HG03060 (cell line): ENCODE data around the gene SLC17A5.
"Not testable (repeated sequence)": the region's sequence is repeated elsewhere in the genome, so short reads cannot be mapped to it uniquely, and the experiment has no call there.

ENCODE experiments used
- ATAC-seq: cut with Tn5 transposase; IDR thresholded peaks from one replicate; pipeline ENCODE4 v1.9.1; 2021; ENCODE audit warnings: low read depth, moderate number of reproducible peaks; ENCODE audit not compliant: unreplicated experiment

The SLC17A5 gene, protein sequence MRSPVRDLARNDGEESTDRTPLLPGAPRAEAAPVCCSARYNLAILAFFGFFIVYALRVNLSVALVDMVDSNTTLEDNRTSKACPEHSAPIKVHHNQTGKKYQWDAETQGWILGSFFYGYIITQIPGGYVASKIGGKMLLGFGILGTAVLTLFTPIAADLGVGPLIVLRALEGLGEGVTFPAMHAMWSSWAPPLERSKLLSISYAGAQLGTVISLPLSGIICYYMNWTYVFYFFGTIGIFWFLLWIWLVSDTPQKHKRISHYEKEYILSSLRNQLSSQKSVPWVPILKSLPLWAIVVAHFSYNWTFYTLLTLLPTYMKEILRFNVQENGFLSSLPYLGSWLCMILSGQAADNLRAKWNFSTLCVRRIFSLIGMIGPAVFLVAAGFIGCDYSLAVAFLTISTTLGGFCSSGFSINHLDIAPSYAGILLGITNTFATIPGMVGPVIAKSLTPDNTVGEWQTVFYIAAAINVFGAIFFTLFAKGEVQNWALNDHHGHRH

DNA sequence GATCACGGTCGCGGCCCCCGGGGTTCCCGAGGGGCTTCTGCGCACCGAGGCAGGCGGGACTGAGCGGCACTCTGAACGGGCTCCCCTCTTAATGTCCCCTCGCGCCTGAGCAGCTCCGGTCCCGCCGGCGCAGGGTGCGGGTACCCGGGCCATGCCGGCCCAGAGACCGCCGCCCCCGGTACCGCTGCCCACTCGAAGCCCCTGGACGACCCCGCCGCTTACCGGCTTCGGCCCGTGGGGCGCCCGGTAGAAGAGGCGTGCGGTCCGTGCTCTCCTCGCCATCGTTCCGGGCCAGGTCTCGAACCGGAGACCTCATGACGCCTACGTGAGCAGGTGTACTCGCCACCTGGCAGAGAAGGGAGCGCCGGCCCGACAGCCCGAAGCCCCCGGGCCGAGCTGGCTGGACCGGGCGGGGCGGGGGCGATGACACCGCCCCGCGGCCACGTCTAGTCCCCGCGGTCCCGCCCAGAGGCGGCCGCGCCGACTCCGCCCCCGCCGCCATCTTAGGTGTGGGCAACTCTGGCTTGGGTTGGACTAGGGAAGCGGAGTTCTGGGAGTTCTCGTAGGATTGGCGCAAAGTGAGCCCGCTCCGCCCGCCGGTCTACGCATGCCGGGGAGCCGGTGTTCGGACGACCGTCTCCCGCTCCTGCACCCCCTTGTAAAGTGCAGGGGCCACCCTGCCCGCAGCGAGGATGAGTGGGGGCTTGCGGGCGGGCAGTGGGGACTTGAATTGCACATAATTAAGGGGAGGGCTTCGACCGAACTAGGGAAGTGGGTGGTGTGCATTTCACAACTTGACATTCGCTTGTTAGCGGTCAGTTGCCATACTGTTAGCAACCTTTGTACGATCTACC is at the start of gene SLC17A5:
SLC17A5 (minus strand) TSS at position 422 of the 854 bp plus-strand sequence; CDS start at position 316, 106 bp downstream.
- ATAC-seq = peak; percentile 60

DNA sequence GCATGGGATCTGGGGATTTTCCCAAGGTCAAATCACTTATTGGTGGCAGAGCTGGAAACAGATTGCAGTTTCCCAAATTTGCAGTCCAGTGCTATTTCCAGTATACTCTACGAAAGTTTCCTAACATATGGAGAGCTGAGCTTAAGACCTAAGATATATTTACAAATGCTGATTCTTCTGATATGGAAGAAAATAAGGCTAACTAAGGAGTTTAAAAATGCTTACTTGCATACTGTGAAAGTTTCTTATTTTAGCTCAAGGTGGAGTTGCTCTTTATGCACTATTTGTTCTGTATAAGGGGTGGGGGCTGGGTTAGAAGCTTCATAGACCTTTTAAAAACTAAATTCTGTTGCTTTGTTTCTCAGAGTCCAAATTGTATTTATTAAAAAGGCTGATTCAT is 49.7 kb upstream of the SLC17A5 start:
- no peak for ATAC-seq

DNA sequence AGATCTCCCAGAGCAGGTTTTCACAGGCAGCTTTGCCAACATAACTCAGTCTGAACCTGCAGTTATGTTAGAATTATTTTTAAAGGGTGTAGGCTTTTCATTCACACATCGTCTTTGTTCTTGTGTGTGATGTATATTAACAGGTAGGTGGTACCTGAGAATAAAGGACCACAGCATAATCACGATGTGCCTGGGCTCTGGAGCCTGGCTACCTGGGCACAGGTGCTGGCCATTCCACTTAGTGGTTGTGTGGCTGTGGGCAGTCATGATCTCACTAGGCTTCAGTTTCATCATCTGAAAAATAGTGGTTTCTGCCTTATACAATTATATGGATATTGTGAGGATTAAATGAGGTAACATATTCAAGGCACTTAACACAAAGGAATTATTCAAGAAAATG is 48.7 kb upstream of the SLC17A5 start:
- ATAC-seq = no peak

DNA sequence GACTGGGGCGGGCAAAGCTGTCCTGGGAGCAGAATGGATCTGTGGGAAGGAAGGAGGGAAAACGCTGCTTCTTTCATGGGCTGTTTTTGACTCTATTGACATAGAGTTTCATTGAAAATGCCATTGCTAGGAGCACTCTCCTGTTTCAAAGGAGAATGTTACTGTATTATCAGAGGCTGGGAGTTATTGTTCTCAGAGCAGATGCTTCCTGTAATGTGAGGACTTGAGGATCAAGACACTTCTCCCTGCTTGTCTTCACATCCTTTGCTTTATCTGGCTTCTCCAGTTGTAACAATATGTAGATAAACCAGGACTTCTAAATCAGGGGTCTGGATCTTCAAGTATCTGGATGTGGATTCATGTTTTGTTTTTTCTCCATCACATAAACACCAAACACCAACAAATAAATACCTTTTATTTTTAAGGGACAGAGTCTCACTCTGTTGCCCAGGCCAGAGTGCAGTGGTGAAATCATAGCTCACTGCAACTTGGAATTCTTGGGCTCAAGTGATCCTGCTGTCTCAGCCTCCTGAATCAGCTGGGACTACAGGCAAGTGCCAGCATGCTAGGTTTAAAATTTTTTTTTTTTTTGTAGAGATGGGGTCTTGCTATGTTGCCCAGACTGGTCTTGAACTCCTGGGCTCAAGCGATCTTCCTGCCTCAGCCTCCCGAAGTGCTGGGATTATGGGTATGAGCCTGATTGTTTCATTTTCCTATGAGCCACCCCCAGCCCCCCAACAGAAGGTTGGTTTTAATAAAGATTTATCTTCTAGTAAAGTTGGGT is 46.1 kb upstream of the SLC17A5 start:
- ATAC-seq = no peak

DNA sequence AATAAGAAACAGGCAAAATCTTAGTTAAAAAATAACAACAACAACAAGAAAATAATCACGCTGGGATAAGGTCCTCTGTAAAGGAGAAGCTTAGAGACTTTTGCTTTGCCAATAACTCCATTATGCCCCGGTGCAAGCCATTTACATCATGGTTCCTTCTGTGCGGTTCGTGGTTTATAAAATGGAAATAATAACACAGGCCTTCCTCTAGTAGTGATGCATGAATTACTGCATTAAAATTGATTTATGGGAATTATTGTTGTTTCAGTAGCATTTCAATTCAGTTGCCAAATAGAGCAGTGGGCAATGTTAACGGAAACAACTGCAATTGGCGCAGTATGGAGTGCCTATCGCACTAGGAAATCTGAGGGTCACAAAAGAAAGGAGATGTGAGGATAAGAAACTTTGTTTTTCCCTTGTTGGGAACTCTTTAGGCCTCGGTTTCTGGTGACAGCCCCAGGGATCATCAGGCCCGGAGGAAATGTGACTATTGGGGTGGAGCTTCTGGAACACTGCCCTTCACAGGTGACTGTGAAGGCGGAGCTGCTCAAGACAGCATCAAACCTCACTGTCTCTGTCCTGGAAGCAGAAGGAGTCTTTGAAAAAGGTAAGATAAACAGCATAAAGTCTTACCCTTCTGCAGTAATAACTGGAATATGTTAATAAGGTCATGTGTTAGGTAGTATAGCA is 43.3 kb upstream of the SLC17A5 start:
- no peak for ATAC-seq

DNA sequence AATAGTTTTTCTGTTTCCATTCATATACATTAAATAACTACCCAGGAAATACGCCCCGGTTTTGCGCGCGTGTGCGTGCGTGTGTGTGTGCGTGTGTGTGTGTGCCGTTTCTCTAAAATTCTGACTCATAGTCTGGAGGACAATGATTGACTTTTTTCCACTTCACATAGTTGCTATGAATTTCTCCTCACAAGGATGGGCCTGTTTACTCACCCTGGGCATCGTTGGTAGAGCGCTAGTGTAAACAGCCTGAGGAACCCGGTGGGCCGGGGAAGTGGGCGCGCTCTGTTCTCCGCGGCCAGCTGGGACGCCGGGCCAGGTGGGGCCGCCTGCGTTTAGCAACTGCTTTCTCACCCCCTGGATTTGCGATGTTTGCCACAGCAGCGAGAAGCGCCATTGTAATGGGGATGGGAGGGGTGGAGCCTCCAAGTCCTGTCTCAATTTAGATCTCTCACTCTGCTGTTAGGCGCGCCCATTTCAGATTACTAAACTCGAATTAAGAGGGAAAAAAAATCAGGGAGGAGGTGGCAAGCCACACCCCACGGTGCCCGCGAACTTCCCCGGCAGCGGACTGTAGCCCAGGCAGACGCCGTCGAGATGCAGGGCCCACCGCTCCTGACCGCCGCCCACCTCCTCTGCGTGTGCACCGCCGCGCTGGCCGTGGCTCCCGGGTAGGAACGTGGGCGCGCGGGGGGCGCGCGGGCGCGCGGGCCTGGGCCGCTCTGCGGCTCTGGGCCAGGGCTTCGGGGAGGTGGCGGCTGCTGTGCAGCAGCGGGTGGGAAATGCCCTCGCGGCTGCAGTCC is 42.0 kb upstream of the SLC17A5 start, which contains the start of gene CD109:
CD109 (plus strand) TSS at position 585 of the 803 bp plus-strand sequence; CDS start at position 598, 13 bp downstream.
- peak; percentile 50 for ATAC-seq

DNA sequence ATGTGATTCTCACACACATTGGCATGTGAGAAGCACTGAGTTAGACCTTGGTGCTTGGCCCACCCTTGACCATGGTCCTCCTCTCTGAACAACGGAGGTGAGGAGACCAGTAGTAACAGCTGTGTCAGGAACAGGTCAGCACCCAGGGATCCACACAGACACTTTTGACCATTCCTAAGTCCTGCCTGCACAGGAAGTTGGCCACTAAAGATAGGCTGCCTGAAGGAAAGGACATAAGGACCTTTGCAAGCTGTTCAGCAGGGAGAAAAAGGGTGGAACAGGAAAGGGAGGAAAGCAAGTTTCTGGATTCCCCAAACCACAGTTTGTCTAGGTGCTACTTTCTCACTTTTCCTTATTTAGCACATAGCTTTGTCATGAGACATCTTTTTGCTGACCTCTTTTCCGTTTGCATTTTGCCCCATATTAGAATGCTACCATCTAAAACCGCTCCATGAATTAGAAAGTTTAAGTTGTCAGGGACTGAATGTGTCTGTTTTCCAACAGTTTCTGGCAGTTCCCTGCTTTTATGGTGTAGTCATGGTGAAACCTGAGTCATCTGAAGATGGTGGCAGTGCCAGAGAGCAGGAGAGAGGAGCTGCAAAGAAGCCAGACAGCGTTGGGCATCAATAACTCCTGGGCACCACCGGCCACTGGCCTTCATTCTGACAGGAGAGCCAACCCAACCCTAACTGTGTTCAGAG is 41.1 kb upstream of the SLC17A5 start:
- ATAC-seq = no peak

DNA sequence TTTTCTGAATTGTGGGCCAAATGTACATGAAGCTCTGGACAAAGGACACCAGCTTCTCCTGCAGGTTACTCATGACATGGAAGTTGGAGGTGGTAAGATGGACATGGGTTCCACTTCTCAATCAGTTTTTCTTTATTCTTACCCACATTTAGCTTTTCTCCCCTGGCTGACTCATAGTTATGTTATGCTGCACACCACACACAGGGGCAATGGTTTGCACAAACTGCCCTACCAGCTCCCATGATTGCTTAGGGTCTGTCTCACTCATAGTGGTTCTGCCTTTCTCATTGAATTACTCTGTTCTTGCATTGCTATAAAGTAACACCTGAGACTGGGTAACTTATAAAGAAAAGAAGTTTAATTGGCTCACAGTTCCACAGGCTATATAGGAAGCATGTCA is 37.7 kb upstream of the SLC17A5 start:
- ATAC-seq = no peak

DNA sequence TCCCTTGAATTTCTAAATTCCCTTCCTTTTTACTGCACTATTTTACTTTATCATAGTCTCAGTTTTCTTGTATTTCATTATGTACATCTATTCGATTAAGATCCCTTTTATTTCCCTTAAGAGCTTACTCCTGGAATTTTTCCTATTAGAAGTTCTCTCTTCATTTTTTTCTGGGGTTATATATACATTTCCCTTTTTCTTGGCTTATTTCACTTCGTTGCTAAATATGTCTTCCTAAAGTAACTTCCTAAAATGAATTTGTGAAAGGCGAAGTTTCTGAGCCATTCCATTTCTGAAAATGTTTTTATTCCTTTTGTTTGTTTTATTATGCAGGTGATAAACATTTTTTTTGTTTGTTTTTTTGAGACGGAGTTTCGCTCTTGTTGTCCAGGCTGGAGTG is 36.3 kb upstream of the SLC17A5 start:
- no peak for ATAC-seq

DNA sequence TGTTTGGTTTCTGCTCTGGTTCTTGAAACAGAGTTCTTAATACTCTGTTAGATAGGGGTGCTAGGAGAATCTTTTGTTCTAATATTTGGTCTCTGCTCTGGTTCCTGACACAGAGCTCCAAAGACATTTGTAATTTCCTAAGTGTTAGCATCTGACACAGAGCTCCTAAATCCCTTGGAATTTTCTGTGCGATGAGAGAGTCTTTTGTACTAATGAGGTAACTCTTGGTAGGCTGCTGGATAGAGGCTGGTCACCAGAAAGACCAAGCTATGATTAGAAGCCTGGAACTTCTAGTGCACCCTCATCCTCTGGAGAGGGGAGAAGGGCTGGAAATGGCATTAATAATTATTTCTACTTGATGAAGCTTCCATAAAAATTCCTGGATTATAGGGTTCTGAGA is 34.6 kb upstream of the SLC17A5 start:
- ATAC-seq = no peak

DNA sequence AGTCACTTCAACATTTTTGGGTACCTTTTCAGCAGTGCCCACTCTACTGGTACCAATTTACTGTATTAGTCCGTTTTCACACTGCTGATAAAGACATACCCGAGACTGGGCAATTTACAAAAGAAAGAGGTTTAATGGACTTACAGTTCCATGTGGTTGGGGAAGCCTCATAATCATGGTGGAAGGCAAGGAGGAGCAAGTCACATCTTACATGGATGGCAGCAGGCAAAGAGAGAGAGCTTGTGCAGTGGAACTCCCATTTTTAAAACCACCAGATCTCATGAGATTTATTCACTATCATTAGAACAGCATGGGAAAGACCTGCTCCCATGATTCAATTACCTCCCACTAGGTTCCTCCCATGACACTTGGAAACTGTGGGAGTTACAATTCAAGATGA is 29.8 kb upstream of the SLC17A5 start:
- ATAC-seq = not testable (repeated sequence)

DNA sequence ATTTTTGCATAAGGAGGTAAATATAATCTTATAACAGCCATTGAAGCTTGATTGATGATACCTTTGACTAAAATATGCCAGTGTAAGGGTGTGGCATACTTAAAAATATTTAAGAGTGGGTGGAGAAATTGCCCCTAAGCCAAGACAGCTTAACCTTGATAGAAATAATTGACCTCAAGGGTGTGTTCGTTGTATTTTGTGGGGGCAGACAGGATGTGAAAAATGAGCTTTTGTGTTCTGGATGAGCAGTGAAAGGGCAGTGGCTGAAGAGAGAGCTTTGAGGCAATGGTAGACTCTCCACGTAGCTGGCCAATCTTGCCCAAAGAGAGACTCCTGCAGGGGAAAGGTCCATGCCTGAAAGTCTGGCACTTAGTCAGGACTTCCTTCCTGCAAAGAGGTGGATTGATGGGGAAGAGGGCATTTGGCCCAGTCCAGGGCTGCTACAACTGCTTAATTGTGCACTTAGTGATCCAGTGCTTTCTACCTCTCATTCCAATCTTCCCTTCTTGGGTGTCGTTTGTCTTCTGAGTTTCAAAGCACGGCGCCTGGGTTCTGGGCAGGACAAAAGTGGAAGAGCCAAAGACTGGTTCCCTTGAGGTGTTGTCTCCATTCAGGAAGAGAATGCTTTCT is 26.6 kb upstream of the SLC17A5 start:
- ATAC-seq = no peak

DNA sequence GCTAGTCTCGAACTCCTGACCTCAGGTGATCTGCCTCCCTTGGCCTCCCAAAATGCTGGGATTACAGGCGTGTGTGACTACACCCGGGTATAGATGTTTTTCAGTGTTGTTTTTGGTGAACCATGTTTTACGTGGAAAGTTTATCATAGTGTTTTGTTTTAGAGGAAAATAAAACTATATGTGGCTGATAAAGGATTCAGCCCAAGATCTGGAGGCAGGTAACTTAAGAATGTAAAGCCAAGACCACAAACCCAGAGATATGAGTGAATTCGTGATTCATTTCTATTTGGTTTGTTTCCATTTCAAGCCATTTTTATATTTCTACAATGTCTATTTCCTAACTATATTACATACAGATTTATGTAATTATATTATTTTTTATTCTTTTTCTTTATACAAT is 26.1 kb upstream of the SLC17A5 start:
- not testable (repeated sequence) for ATAC-seq

DNA sequence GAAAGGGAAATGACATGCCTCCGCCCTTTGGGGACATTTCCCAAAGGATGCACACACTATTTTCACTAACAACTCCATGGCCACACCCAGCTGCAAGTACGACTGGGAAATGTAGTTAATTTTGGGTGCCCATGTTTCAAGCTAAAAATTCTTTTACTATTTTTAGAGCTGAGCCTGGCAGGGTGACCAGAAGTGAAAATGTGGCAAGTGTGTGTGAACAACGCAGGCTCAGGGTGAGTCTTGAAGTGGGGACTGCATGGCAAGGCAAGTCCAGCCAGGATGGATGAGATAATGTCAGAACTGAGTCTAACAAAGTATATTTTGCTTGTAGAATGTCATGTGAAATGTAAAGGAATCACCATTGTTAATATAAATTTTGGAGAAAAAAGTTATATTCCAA is 25.2 kb upstream of the SLC17A5 start:
- ATAC-seq = no peak

DNA sequence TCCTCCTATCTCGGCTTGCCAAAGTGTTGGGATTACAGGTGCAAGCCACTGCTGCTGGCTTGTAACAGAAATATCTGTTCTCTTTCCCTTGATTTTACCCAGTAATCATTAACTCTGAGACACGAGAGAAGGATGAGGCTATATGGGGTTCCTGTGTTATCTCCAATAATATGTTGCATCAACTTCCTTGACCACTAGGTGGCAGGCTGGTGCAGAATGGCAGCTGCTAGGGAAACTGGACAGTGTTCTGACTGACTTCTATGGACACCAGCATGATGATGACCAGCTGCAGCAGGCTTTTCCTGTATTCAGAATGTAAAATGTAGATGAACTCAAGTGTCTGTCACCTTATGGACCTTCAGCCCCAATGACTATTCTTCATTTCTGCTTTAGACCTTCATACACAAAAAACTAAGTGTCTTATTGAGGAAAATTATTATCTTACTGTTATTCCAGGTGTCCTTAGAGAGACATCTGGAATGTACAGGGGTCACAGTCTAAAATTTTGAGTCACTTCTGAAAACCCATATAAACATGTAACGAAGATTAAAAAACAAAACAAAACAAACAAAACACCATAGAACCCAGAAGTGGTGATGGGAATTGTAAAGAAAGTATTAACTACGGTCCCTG is 21.8 kb upstream of the SLC17A5 start:
- ATAC-seq = peak; percentile 57

DNA sequence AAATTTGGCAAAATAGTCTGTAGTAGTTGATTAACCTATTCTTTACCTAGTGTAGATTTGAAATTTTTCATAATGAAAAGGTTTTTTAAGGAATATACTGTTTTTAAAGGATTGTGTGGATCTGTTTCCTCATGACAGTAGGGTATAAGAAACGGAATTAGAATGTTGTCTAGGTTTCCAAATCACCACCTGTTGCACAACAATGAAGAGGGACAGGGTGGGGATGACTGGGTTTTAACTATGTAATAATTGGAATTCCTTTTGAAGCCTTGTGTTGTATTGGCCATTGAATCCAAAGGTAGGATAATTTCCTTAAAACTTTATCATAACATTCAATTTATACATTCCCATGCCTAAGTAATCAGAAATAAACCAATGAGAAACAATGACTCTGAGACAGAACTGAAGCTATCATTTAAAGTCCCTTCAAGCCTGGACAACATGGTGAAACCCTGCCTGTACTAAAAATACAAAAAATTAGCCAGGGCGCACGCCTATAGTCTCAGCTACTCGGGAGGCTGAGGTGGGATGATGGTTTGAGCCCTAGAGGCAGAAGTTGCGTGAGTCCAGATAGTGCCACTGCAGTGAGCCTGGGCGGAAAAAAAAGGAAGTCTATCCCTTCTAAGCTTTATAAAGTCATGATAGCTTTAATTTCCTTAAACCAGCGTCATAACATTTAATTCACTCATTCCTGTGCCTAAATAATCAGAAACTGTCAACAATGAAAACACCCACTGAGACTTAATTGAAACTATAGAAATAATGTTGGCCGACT is 18.3 kb upstream of the SLC17A5 start:
- ATAC-seq = no peak

DNA sequence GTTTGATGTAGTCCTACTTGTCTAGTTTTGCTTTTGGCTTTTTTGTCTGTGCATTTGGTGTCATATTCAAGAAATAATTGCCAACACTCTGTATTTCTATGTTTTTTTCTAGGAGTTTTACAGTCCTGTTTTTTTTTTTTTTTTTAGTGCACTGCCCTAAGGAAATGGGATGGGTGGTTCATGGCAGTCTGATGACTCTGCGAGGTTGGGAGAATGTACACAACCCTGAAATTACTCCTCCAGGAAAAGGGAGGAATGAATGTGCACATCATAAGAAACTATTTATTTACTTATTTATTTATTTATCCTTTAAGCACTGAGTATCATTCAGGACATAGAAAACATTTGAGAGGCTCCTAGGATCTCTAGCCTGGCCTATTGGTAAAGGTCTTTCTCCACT is 15.2 kb upstream of the SLC17A5 start:
- ATAC-seq = no peak
